ENCODE data around the gene CCNYL1.
"Not testable (repeated sequence)": the region's sequence is repeated elsewhere in the genome, so short reads cannot be mapped to it uniquely, and the experiment has no call there.

The CCNYL1 gene

GRCh38 chr2:207754498-207755383 lies 43.3 kb downstream of the CCNYL1 start:
- Histone ChIP-seq H3K4me3 (ENCODE audit: low read depth, low read length) (no peak overlapping the region), H3K27me3 (ENCODE audit: control insufficient read depth, insufficient read depth, low read length) (no peaks in the 10 kb centered on the region), H3K36me3 (ENCODE audit: control insufficient read depth, insufficient read depth, low read length) (peaks cover 66% of the 10 kb centered on the region), H3K9ac (ENCODE audit: low read depth, low read length) (no peak overlapping the region), H3K27ac (ENCODE audit: low read depth, low read length) (no peak overlapping the region), H3K9me3 (ENCODE audit: control insufficient read depth, insufficient read depth, low read length) (no peaks in the 10 kb centered on the region), H3K4me1 (ENCODE audit: control insufficient read depth, insufficient read depth, low read length) (peaks cover 8% of the 10 kb centered on the region)

- no peaks in the 10 kb centered on the region for H3K27me3 ChIP-seq (ENCODE audit: control insufficient read depth, insufficient read depth, low read length)
- H3K27ac ChIP-seq (ENCODE audit: low read depth, low read length): no peak overlapping the region
- H3K36me3 ChIP-seq (ENCODE audit: control insufficient read depth, insufficient read depth, low read length): peaks cover 78% of the 10 kb centered on the region
- peaks cover 16% of the 10 kb centered on the region for H3K4me1 ChIP-seq (ENCODE audit: control insufficient read depth, insufficient read depth, low read length)
- H3K9me3 ChIP-seq (ENCODE audit: control insufficient read depth, insufficient read depth, low read length): no peaks in the 10 kb centered on the region
- no peak overlapping the region for H3K4me3 ChIP-seq (ENCODE audit: low read depth, low read length)
- H3K9ac ChIP-seq (ENCODE audit: low read depth, low read length): no peak overlapping the region
These were observed 46.6 kb downstream of the CCNYL1 start for GRCh38 chr2:207758025-207758424.

- Histone ChIP-seq H3K9ac (ENCODE audit: low read depth, low read length) (no peak overlapping the region), H3K36me3 (ENCODE audit: control insufficient read depth, insufficient read depth, low read length) (peaks cover 78% of the 10 kb centered on the region), H3K27me3 (ENCODE audit: control insufficient read depth, insufficient read depth, low read length) (no peaks in the 10 kb centered on the region), H3K27ac (ENCODE audit: low read depth, low read length) (no peak overlapping the region), H3K9me3 (ENCODE audit: control insufficient read depth, insufficient read depth, low read length) (no peaks in the 10 kb centered on the region), H3K4me3 (ENCODE audit: low read depth, low read length) (no peak overlapping the region), H3K4me1 (ENCODE audit: control insufficient read depth, insufficient read depth, low read length) (peaks cover 35% of the 10 kb centered on the region)
These were observed 48.5 kb downstream of the CCNYL1 start for GRCh38 chr2:207759890-207760289.

GRCh38 chr2:207760453-207760852 lies 49.0 kb downstream of the CCNYL1 start:
- H3K4me1 ChIP-seq (ENCODE audit: control insufficient read depth, insufficient read depth, low read length): peaks cover 40% of the 10 kb centered on the region
- H3K27ac ChIP-seq (ENCODE audit: low read depth, low read length): no peak overlapping the region
- no peak overlapping the region for H3K9ac ChIP-seq (ENCODE audit: low read depth, low read length)
- no peak overlapping the region for H3K4me3 ChIP-seq (ENCODE audit: low read depth, low read length)
- no peaks in the 10 kb centered on the region for H3K27me3 ChIP-seq (ENCODE audit: control insufficient read depth, insufficient read depth, low read length)
- no peaks in the 10 kb centered on the region for H3K9me3 ChIP-seq (ENCODE audit: control insufficient read depth, insufficient read depth, low read length)
- peaks cover 78% of the 10 kb centered on the region for H3K36me3 ChIP-seq (ENCODE audit: control insufficient read depth, insufficient read depth, low read length)

- not testable (repeated sequence) for H3K9me3 ChIP-seq (ENCODE audit: control insufficient read depth, insufficient read depth, low read length); H3K27me3 ChIP-seq (ENCODE audit: control insufficient read depth, insufficient read depth, low read length); H3K4me3 ChIP-seq (ENCODE audit: low read depth, low read length); H3K9ac ChIP-seq (ENCODE audit: low read depth, low read length); H3K27ac ChIP-seq (ENCODE audit: low read depth, low read length)
- Histone ChIP-seq H3K36me3 (ENCODE audit: control insufficient read depth, insufficient read depth, low read length) (peaks cover 74% of the 10 kb centered on the region), H3K4me1 (ENCODE audit: control insufficient read depth, insufficient read depth, low read length) (peaks cover 46% of the 10 kb centered on the region)
These were observed 50.0 kb downstream of the CCNYL1 start for GRCh38 chr2:207761426-207761825.

- Histone ChIP-seq H3K27ac (ENCODE audit: low read depth, low read length) (peak overlapping the region; percentile 16), H3K27me3 (ENCODE audit: control insufficient read depth, insufficient read depth, low read length) (no peaks in the 10 kb centered on the region), H3K9ac (ENCODE audit: low read depth, low read length) (no peak overlapping the region), H3K36me3 (ENCODE audit: control insufficient read depth, insufficient read depth, low read length) (peaks cover 79% of the 10 kb centered on the region), H3K4me3 (ENCODE audit: low read depth, low read length) (no peak overlapping the region), H3K9me3 (ENCODE audit: control insufficient read depth, insufficient read depth, low read length) (no peaks in the 10 kb centered on the region), H3K4me1 (ENCODE audit: control insufficient read depth, insufficient read depth, low read length) (peaks cover 49% of the 10 kb centered on the region)
These were observed 50.7 kb downstream of the CCNYL1 start for GRCh38 chr2:207762146-207762545.

GRCh38 chr2:207763303-207763917 lies 52.0 kb downstream of the CCNYL1 start:
- Histone ChIP-seq H3K4me3 (ENCODE audit: low read depth, low read length) (0 out of 2 replicates have a peak overlapping the region, but pooled peaks have one; percentile 11), H3K9ac (ENCODE audit: low read depth, low read length) (no peak overlapping the region), H3K36me3 (ENCODE audit: control insufficient read depth, insufficient read depth, low read length) (peaks cover 88% of the 10 kb centered on the region), H3K4me1 (ENCODE audit: control insufficient read depth, insufficient read depth, low read length) (peaks cover 61% of the 10 kb centered on the region), H3K27ac (ENCODE audit: low read depth, low read length) (no peak overlapping the region), H3K27me3 (ENCODE audit: control insufficient read depth, insufficient read depth, low read length) (no peaks in the 10 kb centered on the region), H3K9me3 (ENCODE audit: control insufficient read depth, insufficient read depth, low read length) (no peaks in the 10 kb centered on the region)

- no peaks in the 10 kb centered on the region for H3K9me3 ChIP-seq (ENCODE audit: control insufficient read depth, insufficient read depth, low read length)
- peak overlapping the region; percentile 57 for H3K4me3 ChIP-seq (ENCODE audit: low read depth, low read length)
- H3K9ac ChIP-seq (ENCODE audit: low read depth, low read length): no peak overlapping the region
- H3K27ac ChIP-seq (ENCODE audit: low read depth, low read length): peak overlapping the region; percentile 78
- peaks cover 83% of the 10 kb centered on the region for H3K36me3 ChIP-seq (ENCODE audit: control insufficient read depth, insufficient read depth, low read length)
- peaks cover 61% of the 10 kb centered on the region for H3K4me1 ChIP-seq (ENCODE audit: control insufficient read depth, insufficient read depth, low read length)
- H3K27me3 ChIP-seq (ENCODE audit: control insufficient read depth, insufficient read depth, low read length): no peaks in the 10 kb centered on the region
These were observed 52.7 kb downstream of the CCNYL1 start for GRCh38 chr2:207764096-207764630.

GRCh38 chr2:207765547-207765946 lies 54.1 kb downstream of the CCNYL1 start:
- H3K9me3 ChIP-seq (ENCODE audit: control insufficient read depth, insufficient read depth, low read length): no peaks in the 10 kb centered on the region
- peaks cover 64% of the 10 kb centered on the region for H3K4me1 ChIP-seq (ENCODE audit: control insufficient read depth, insufficient read depth, low read length)
- H3K4me3 ChIP-seq (ENCODE audit: low read depth, low read length): peak overlapping the region; percentile 95
- H3K27me3 ChIP-seq (ENCODE audit: control insufficient read depth, insufficient read depth, low read length): no peaks in the 10 kb centered on the region
- H3K36me3 ChIP-seq (ENCODE audit: control insufficient read depth, insufficient read depth, low read length): peaks cover 72% of the 10 kb centered on the region
- H3K27ac ChIP-seq (ENCODE audit: low read depth, low read length): peak overlapping the region; percentile 81
- H3K9ac ChIP-seq (ENCODE audit: low read depth, low read length): peak overlapping the region; percentile 10; the same call in 1 of the 2 replicates

- Histone ChIP-seq H3K27ac (ENCODE audit: low read depth, low read length) (peak overlapping the region; percentile 81), H3K27me3 (ENCODE audit: control insufficient read depth, insufficient read depth, low read length) (no peaks in the 10 kb centered on the region), H3K36me3 (ENCODE audit: control insufficient read depth, insufficient read depth, low read length) (peaks cover 66% of the 10 kb centered on the region), H3K9me3 (ENCODE audit: control insufficient read depth, insufficient read depth, low read length) (no peaks in the 10 kb centered on the region), H3K9ac (ENCODE audit: low read depth, low read length) (peak overlapping the region; percentile 1), H3K4me1 (ENCODE audit: control insufficient read depth, insufficient read depth, low read length) (peaks cover 64% of the 10 kb centered on the region), H3K4me3 (ENCODE audit: low read depth, low read length) (peak overlapping the region; percentile 95)
These were observed 54.7 kb downstream of the CCNYL1 start for GRCh38 chr2:207766041-207766551.

All from HUES48 (cell line).